ENCODE data around the gene C4orf50. TPM values are rescaled to one million over a fixed set of nuclear protein-coding genes. Genes with fewer than 3 reads are reported as not detected.

The C4orf50 gene
- total and polyA plus RNA-seq, 7 donors = under 0.01 to 0.83 (median 0.43) TPM; not detected in 1

- intact Hi-C loops (cut with DNase I) = no loop called here
- H3K9me3 ChIP-seq = no peaks in the 10 kb centered on the region
- no peak overlapping the region for H3K4me3 ChIP-seq
- no peak for TF ChIP-seq POLR2A (IDR thresholded peaks at IDR 0.05)
- no peak for TF ChIP-seq POLR2AphosphoS5 (IDR thresholded peaks at IDR 0.05)
- TF ChIP-seq EP300 (IDR thresholded peaks at IDR 0.05) = no peak
- TF ChIP-seq CTCF (IDR thresholded peaks at IDR 0.05) = no peak
- no peak for DNase-seq
- WGBS, 2 donors = 69 to 76% methylated on average over 14 of the region's 14 CpGs
- H3K27me3 ChIP-seq = peaks cover 0 to 3% (median 0%) of the 10 kb centered on the region in 3 donors
- H3K4me1 ChIP-seq = peaks cover 0 to 5% (median 1%) of the 10 kb centered on the region in 4 donors
- no peaks in the 10 kb centered on the region for H3K36me3 ChIP-seq
- no peak overlapping the region for H3K27ac ChIP-seq
These were observed 148.1 kb downstream of the C4orf50 start for GRCh38 chr4:5869966-5870619.

GRCh38 chr4:5867866-5868265 is 150.4 kb downstream of the C4orf50 start:
- no peak for DNase-seq
- Histone ChIP-seq H3K36me3 (no peaks in the 10 kb centered on the region), H3K4me1 (no peaks in the 10 kb centered on the region), H3K27me3 (peaks cover 0 to 3% (median 0%) of the 10 kb centered on the region in 3 donors), H3K27ac (no peak overlapping the region), H3K9me3 (no peaks in the 10 kb centered on the region), H3K4me3 (no peak overlapping the region)
- 87 to 89% methylated on average over 3 of the region's 3 CpGs for WGBS, 2 donors
- TF ChIP-seq EP300 (IDR thresholded peaks at IDR 0.05) (no peak), CTCF (IDR thresholded peaks at IDR 0.05) (no peak)
- intact Hi-C loops (cut with DNase I) = no loop called here

GRCh38 chr4:5866841-5867813 is 151.1 kb downstream of the C4orf50 start:
- 62 to 67% methylated on average over 10 of the region's 10 CpGs for WGBS, 2 donors
- no peak for DNase-seq
- H3K36me3 ChIP-seq = no peaks in the 10 kb centered on the region
- no peaks in the 10 kb centered on the region for H3K27me3 ChIP-seq
- no peak overlapping the region for H3K27ac ChIP-seq
- intact Hi-C loops (cut with DNase I) = no loop called here
- no peak overlapping the region for H3K4me3 ChIP-seq
- H3K9me3 ChIP-seq = no peaks in the 10 kb centered on the region
- TF ChIP-seq CTCF (IDR thresholded peaks at IDR 0.05) = no peak
- no peaks in the 10 kb centered on the region for H3K4me1 ChIP-seq

GRCh38 chr4:5865896-5866599 is 152.2 kb downstream of the C4orf50 start:
- WGBS, 2 donors = 52 to 67% methylated on average over 12 of the region's 12 CpGs
- Histone ChIP-seq H3K4me1 (no peaks in the 10 kb centered on the region), H3K4me3 (no peak overlapping the region), H3K36me3 (no peaks in the 10 kb centered on the region), H3K9me3 (no peaks in the 10 kb centered on the region), H3K27ac (no peak overlapping the region), H3K27me3 (no peaks in the 10 kb centered on the region)
- TF ChIP-seq POLR2A (IDR thresholded peaks at IDR 0.05) (no peak), EP300 (IDR thresholded peaks at IDR 0.05) (no peak), POLR2AphosphoS5 (IDR thresholded peaks at IDR 0.05) (no peak), CTCF (IDR thresholded peaks at IDR 0.05) (no peak)
- DNase-seq = no peak
- intact Hi-C loops (cut with DNase I) = no loop called here

All from sigmoid colon (tissue), 7 donors.